GM12864 (cell line): ENCODE measurements around the gene PSORS1C2.

Experiments
- DNase-seq: peaks from one replicate; pipeline ENCODE4 v3.0.0-alpha.2; 2011; ENCODE audit warnings: low read depth
- H3K4me3 ChIP-seq: 2 replicates; pipeline ENCODE4 v1.5.1; 2011; ENCODE audit warnings: mild to moderate bottlenecking, low read depth, low read length, control low read depth
- TF ChIP-seq, protein P1 (sequence below): IDR thresholded peaks from 2 replicates; pipeline ENCODE4 v1.5.1; 2011; ENCODE audit warnings: low read depth, mild to moderate bottlenecking, moderate library complexity, low read length, control low read depth, inconsistent platforms; ENCODE audit errors: missing control alignments

PSORS1C2 gene

DNA sequence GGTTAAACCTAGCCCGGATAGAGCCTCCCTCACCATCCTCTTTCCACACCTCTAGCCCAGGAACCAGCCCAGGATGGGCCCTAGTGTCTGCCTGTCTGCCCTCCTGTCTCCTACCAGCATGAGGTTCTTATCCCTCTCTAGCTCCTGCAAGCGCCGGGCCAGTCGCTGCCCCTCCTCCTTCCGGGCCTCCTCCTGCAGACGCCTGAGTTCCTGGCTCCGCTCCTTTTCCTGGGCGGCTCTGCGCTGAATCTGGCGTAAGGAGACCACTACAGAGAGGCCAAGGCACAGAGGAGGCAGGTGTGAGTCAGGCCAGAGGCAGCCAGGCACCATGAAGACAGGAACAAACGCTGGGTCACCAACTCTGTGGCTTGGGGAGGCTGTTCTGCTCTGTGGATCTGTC is 4.3 kb upstream of the PSORS1C2 start:
- H3K4me3 ChIP-seq: no peak overlapping the region
- no peak for DNase-seq
- TF ChIP-seq, protein P1, sequence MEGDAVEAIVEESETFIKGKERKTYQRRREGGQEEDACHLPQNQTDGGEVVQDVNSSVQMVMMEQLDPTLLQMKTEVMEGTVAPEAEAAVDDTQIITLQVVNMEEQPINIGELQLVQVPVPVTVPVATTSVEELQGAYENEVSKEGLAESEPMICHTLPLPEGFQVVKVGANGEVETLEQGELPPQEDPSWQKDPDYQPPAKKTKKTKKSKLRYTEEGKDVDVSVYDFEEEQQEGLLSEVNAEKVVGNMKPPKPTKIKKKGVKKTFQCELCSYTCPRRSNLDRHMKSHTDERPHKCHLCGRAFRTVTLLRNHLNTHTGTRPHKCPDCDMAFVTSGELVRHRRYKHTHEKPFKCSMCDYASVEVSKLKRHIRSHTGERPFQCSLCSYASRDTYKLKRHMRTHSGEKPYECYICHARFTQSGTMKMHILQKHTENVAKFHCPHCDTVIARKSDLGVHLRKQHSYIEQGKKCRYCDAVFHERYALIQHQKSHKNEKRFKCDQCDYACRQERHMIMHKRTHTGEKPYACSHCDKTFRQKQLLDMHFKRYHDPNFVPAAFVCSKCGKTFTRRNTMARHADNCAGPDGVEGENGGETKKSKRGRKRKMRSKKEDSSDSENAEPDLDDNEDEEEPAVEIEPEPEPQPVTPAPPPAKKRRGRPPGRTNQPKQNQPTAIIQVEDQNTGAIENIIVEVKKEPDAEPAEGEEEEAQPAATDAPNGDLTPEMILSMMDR: no peak

DNA sequence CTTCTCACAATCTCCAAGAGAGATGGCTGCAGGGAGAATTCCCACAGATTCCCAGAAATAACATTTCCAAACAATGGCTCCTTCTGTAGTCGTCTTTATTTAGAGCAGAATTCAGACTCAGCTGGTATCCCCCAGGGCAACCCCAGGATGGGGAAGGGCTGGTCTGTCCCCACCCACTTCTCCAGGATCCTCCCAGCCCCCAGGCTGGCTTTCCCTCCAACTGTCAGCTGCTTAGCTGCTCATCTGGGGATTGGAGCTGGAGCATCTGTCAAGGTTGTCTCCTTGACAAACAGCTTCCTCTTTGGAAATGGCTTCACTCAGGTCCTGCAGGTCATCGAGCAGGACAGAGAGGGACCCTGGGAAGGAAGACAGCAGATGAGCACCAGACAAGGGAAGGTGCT is 3.5 kb upstream of the PSORS1C2 start:
- no peak overlapping the region for H3K4me3 ChIP-seq
- no peak for DNase-seq
- TF ChIP-seq, protein P1: no peak

DNA sequence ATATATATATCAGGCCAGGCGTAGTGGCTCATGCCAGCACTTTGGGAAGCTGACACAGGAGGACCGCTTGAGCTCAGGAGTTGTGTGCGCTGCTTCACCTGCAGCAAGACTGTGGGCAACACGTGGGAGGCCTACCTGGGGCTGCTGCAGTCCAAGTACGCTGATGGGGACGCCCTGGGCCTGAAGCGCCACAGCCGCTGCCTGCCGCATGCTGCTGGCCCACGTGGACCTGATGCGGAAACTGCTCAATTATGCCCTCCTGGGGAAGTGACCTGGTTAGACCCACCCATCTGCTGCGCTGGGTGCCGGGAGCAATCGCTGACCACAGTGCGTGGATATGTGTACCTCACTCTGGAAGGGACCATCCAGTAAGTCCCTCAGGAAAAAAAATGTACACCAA is 1.8 kb upstream of the PSORS1C2 start:
- no peak for DNase-seq
- no peak overlapping the region for H3K4me3 ChIP-seq
- TF ChIP-seq, protein P1: no peak

DNA sequence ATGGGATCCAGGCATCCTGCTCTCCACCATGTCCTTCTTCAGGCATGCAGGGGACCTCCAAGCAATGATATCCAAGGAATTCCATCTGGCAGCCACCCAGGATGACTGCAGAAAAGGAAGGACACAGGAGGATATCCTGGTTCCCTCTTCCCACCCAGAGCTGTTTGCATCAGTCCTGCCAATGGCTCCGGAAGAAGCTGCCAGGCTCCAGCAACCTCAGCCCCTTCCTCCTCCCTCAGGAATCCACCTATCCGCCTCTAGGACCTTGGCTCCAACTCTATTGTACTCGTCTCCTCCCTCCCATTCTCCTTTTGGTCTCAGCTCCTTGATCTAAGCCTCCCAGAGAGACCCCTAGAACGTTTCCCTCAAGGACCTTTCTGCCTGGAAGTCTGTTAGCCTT is 733 bp upstream of the PSORS1C2 start:
- H3K4me3 ChIP-seq: no peak overlapping the region
- TF ChIP-seq, protein P1: no peak
- no peak for DNase-seq

DNA sequence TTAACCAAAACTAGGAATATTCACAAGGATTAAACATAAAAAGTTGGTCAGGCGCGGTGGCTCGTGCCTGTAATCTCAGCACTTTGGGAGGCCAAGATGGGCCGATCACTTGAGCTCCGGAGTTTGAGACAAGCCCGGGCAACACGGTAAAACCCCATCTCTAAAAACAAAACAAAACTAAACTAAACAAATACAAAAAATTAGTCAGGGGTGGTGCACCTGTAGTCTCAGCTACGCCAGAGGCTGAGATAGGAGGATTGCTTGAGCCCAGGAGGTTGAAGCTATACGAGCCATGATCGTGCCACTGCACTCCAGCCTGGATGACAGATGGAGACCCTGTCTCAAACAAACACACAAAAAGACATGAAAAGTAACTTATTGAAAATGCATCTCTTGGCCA is 3.2 kb downstream of the PSORS1C2 start:
- H3K4me3 ChIP-seq: no peak overlapping the region
- DNase-seq: no peak
- TF ChIP-seq, protein P1: no peak

DNA sequence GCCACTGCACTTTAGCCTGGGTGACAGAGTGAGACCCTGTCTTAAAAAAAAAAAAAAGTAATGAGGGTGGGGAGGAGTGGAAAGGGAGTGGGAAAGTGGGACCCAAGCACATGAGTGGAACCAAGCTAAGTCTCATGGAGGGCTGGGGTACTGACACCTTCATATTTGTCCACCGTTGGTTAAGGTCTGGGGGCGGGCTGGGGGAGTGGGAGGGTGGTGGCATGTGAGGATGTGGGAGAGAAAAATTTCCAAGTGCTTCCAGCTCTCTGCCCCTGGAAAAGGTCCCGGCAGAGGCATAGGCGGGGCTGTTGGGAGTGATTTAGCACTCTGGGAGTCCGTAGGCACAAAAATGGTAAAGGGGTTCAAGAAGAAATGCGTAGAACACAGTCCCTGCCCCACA is 6.1 kb downstream of the PSORS1C2 start:
- no peak for DNase-seq
- H3K4me3 ChIP-seq: no peak overlapping the region
- TF ChIP-seq, protein P1: no peak

DNA sequence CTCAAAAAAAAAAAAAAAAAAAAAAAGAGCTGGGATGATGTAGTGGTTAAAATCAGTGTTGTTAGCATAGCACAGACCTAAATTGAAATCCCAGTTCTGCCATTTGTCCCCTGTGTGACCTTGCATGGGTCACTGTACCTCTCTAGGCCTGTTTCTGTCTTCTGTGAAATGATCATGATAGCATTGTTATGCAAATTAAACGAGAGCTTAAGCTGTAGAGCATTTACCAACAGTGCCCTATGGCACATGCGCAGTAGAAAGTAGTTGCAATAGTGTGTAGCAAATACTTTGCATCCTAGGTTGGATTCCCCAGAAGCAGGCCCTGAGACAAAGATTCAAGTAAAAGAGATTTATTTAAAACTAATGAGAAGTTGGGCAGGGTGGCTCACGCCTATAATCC is 7.3 kb downstream of the PSORS1C2 start:
- H3K4me3 ChIP-seq: no peak overlapping the region
- DNase-seq: no peak
- TF ChIP-seq, protein P1: no peak
